ENCODE measurements around the gene PHLPP1. TPM values are rescaled to one million over a fixed set of nuclear protein-coding genes. Genes with fewer than 3 reads are reported as not detected.

PHLPP1 gene
- total and polyA plus RNA-seq, 9 of the 15 experiments (the other 6 are each of a cell fraction or from before 2014, with no cell fraction given): 0.56 to 9.0 (median 4.5) TPM

GRCh38 chr18:62857263-62857976, 142.1 kb downstream of the PHLPP1 start:
- no peak for ATAC-seq
- POLR2A ChIA-PET: no interaction called here
- CTCF ChIA-PET (ENCODE audit: low intra/inter-chr PET ratio): no interaction called here

GRCh38 chr18:62860062-62860461, 144.7 kb downstream of the PHLPP1 start:
- H4K20me1 ChIP-seq (replicated peaks; ENCODE audit: control insufficient read depth, insufficient read depth, low read length): no peaks in the 10 kb centered on the region
- H3K36me3 ChIP-seq (ENCODE audit: control insufficient read depth, insufficient read depth, low read length): no peaks in the 10 kb centered on the region
- intact Hi-C loops (cut with micrococcal nuclease) (no loop called here), in situ Hi-C loops (cut with MboI) (no loop called here)
- H3K9ac ChIP-seq (ENCODE audit: insufficient read depth in 1 of 2, low read depth in 2 of 2, low read length in 2 of 2): no peak overlapping the region
- H3K27ac ChIP-seq (ENCODE audit: extremely low read depth, low read depth, low read length): no peak overlapping the region
- no peak overlapping the region for H3K4me3 ChIP-seq
- H2AFZ ChIP-seq (ENCODE audit: low read depth, low read length): no peak overlapping the region
- BruUV-seq (replicated peaks): no TSS peak
- ATAC-seq: no peak
- no peak for FAIRE-seq
- H3K79me2 ChIP-seq (ENCODE audit: control insufficient read depth, insufficient read depth, low read length): no peaks in the 10 kb centered on the region
- no peak for DNase-seq (ENCODE audit: extremely low read depth in 1 of 4, low spot score in 3 of 4)
- CTCF ChIA-PET (ENCODE audit: low intra/inter-chr PET ratio): no interaction called here
- H3K9me3 ChIP-seq (replicated peaks; ENCODE audit: control insufficient read depth, insufficient read depth, low read depth, low read length): no peaks in the 10 kb centered on the region
- WGBS (ENCODE audit: insufficient coverage, low coverage, missing lambda C conversion rate): 88% methylated on average over 4 of the region's 4 CpGs
- POLR2A ChIA-PET: interaction anchor here (0.7 kb wide), 1 partner anchor 46 kb away, joined by 3 read pairs; no protein-coding TSS in a partner anchor
- peaks cover 0 to 4% of the 10 kb centered on the region in 2 experiments; a peak in 1 of 5 replicates for H3K4me1 ChIP-seq (replicated peaks in 1 of 2; ENCODE audit: control insufficient read depth in 2 of 2, insufficient read depth in 2 of 2, low read length in 2 of 2)
- no peaks in the 10 kb centered on the region for H3K9me1 ChIP-seq (ENCODE audit: control insufficient read depth, insufficient read depth, low read length)
- TF ChIP-seq PHF8 (IDR thresholded peaks at IDR 0.05; ENCODE audit: borderline replicate concordance, low read length): no peak
- TF ChIP-seq ASH1L (IDR thresholded peaks at IDR 0.05; ENCODE audit: borderline replicate concordance, low read depth, partially characterized antibody): no peak
- TF ChIP-seq ZNF239 (CRISPR knock-in tag; IDR thresholded peaks at IDR 0.05): no peak
- TF ChIP-seq RFX7 (CRISPR knock-in tag; IDR thresholded peaks at IDR 0.05): no peak
- no peaks in the 10 kb centered on the region for H3K27me3 ChIP-seq (ENCODE audit: control insufficient read depth in 2 of 2, insufficient read depth in 2 of 2, low read length in 2 of 2)
- H3K4me2 ChIP-seq (ENCODE audit: insufficient read depth, low read length): no peak overlapping the region

More at GRCh38 chr18:62857263-62857976, 142.1 kb downstream of the PHLPP1 start:
- Histone ChIP-seq H3K4me1 (replicated peaks in 1 of 2; ENCODE audit: control insufficient read depth in 2 of 2, insufficient read depth in 2 of 2, low read length in 2 of 2) (peaks cover 4% of the 10 kb centered on the region in 2 experiments; a peak in 2 of 5 replicates), H3K4me3 (no peak overlapping the region), H3K9ac (ENCODE audit: insufficient read depth in 1 of 2, low read depth in 2 of 2, low read length in 2 of 2) (no peak overlapping the region), H3K4me2 (ENCODE audit: insufficient read depth, low read length) (no peak overlapping the region), H3K9me3 (replicated peaks; ENCODE audit: control insufficient read depth, insufficient read depth, low read depth, low read length) (no peaks in the 10 kb centered on the region), H3K27me3 (ENCODE audit: control insufficient read depth in 2 of 2, insufficient read depth in 2 of 2, low read length in 2 of 2) (no peaks in the 10 kb centered on the region), H3K9me1 (ENCODE audit: control insufficient read depth, insufficient read depth, low read length) (no peaks in the 10 kb centered on the region), H2AFZ (ENCODE audit: low read depth, low read length) (no peak overlapping the region), H3K79me2 (ENCODE audit: control insufficient read depth, insufficient read depth, low read length) (no peaks in the 10 kb centered on the region), H3K27ac (ENCODE audit: extremely low read depth, low read depth, low read length) (no peak overlapping the region), H4K20me1 (replicated peaks; ENCODE audit: control insufficient read depth, insufficient read depth, low read length) (no peaks in the 10 kb centered on the region), H3K36me3 (ENCODE audit: control insufficient read depth, insufficient read depth, low read length) (no peaks in the 10 kb centered on the region)
- in situ Hi-C loops (cut with MboI) (no loop called here), intact Hi-C loops (cut with micrococcal nuclease) (no loop called here)
- 61% methylated on average over 2 of the region's 2 CpGs for WGBS (ENCODE audit: insufficient coverage, low coverage, missing lambda C conversion rate)
- DNase-seq (ENCODE audit: extremely low read depth in 1 of 4, low spot score in 3 of 4) (no peak), FAIRE-seq (no peak)
- TF ChIP-seq FOSL1 (tag; conservative IDR thresholded peaks at IDR 0.05) (no peak), SNRNP70 (optimal IDR thresholded peaks at IDR 0.05; ENCODE audit: low read depth, low read length) (no peak)
- BruUV-seq (replicated peaks): no TSS peak
